ENCODE measurements around the gene PIAS4.

The PIAS4 gene

GRCh38 chr19:4023600-4024398 is 16.3 kb downstream of the PIAS4 start:
- no peak for DNase-seq (ENCODE audit: low spot score)

GRCh38 chr19:4025317-4025716 is 17.8 kb downstream of the PIAS4 start:
- no peak for DNase-seq (ENCODE audit: low spot score)

GRCh38 chr19:4027146-4027545 is 19.6 kb downstream of the PIAS4 start:
- no peak for DNase-seq (ENCODE audit: low spot score)

GRCh38 chr19:4028334-4029246 is 21.1 kb downstream of the PIAS4 start:
- DNase-seq (ENCODE audit: low spot score), result no peak

- no peak for DNase-seq (ENCODE audit: low spot score)
These were observed 21.7 kb downstream of the PIAS4 start for GRCh38 chr19:4029247-4029614.

GRCh38 chr19:4030552-4030951 is 23.0 kb downstream of the PIAS4 start:
- DNase-seq (ENCODE audit: low spot score), result no peak

GRCh38 chr19:4030981-4031380 is 23.4 kb downstream of the PIAS4 start:
- no peak for DNase-seq (ENCODE audit: low spot score)

GRCh38 chr19:4031420-4031819 is 23.9 kb downstream of the PIAS4 start:
- DNase-seq (ENCODE audit: low spot score), result no peak

- DNase-seq (ENCODE audit: low spot score), result no peak
These were observed 24.9 kb downstream of the PIAS4 start for GRCh38 chr19:4032436-4032835.

- DNase-seq (ENCODE audit: low spot score), result no peak
These were observed 25.8 kb downstream of the PIAS4 start for GRCh38 chr19:4033028-4033956.

- peak; percentile 94 for DNase-seq (ENCODE audit: low spot score)
These were observed 26.8 kb downstream of the PIAS4 start for GRCh38 chr19:4034048-4035017.

- no peak for DNase-seq (ENCODE audit: low spot score)
These were observed 27.6 kb downstream of the PIAS4 start for GRCh38 chr19:4035018-4035566.

GRCh38 chr19:4035582-4035981 is 28.0 kb downstream of the PIAS4 start:
- DNase-seq (ENCODE audit: low spot score), result no peak

- DNase-seq (ENCODE audit: low spot score), result no peak
These were observed 29.2 kb downstream of the PIAS4 start for GRCh38 chr19:4036576-4037300.

GRCh38 chr19:4037301-4037949 is 29.9 kb downstream of the PIAS4 start:
- no peak for DNase-seq (ENCODE audit: low spot score)

GRCh38 chr19:4038057-4038456 is 30.5 kb downstream of the PIAS4 start:
- DNase-seq (ENCODE audit: low spot score), result no peak

GRCh38 chr19:4038661-4039423 is 31.3 kb downstream of the PIAS4 start:
- no peak for DNase-seq (ENCODE audit: low spot score)

GRCh38 chr19:4042064-4042730 is 34.7 kb downstream of the PIAS4 start:
- no peak for DNase-seq (ENCODE audit: low spot score)

Measured in Ammon's horn (tissue), 1 donor.